ENCODE results near the gene STAT4. TPM values are rescaled to one million over a fixed set of nuclear protein-coding genes. Genes with fewer than 3 reads are reported as not detected.
A peak's percentile ranks its signal among the peaks of the same experiment; 100 is the strongest.

Gene STAT4
- total RNA-seq, 1 donor = 0.54 TPM

GRCh38 chr2:191176305-191176704 lies 25.5 kb upstream of the STAT4 start:
- no peak overlapping the region for H3K4me3 ChIP-seq (ENCODE audit: low read depth, low read length)
- no peak for DNase-seq (ENCODE audit: low read depth)
- TF ChIP-seq CTCF (IDR thresholded peaks at IDR 0.05; ENCODE audit: insufficient read depth, low read length) = no peak

GRCh38 chr2:191174442-191174841 lies 23.6 kb upstream of the STAT4 start:
- no peak for TF ChIP-seq CTCF (IDR thresholded peaks at IDR 0.05; ENCODE audit: insufficient read depth, low read length)
- no peak overlapping the region for H3K4me3 ChIP-seq (ENCODE audit: low read depth, low read length)
- no peak for DNase-seq (ENCODE audit: low read depth)

GRCh38 chr2:191173206-191173605 lies 22.4 kb upstream of the STAT4 start:
- DNase-seq (ENCODE audit: low read depth) = no peak
- no peak overlapping the region for H3K4me3 ChIP-seq (ENCODE audit: low read depth, low read length)
- TF ChIP-seq CTCF (IDR thresholded peaks at IDR 0.05; ENCODE audit: insufficient read depth, low read length) = no peak

GRCh38 chr2:191171708-191172355 lies 21.0 kb upstream of the STAT4 start:
- DNase-seq (ENCODE audit: low read depth) = peak; percentile 100
- no peak overlapping the region for H3K4me3 ChIP-seq (ENCODE audit: low read depth, low read length)
- TF ChIP-seq CTCF (IDR thresholded peaks at IDR 0.05; ENCODE audit: insufficient read depth, low read length) = no peak

- no peak for TF ChIP-seq CTCF (IDR thresholded peaks at IDR 0.05; ENCODE audit: insufficient read depth, low read length)
- DNase-seq (ENCODE audit: low read depth) = no peak
- H3K4me3 ChIP-seq (ENCODE audit: low read depth, low read length) = no peak overlapping the region
Measured at GRCh38 chr2:191171286-191171685, 20.5 kb upstream of the STAT4 start.

GRCh38 chr2:191170773-191171172 lies 20.0 kb upstream of the STAT4 start:
- no peak overlapping the region for H3K4me3 ChIP-seq (ENCODE audit: low read depth, low read length)
- DNase-seq (ENCODE audit: low read depth) = no peak
- no peak for TF ChIP-seq CTCF (IDR thresholded peaks at IDR 0.05; ENCODE audit: insufficient read depth, low read length)

GRCh38 chr2:191170301-191170636 lies 19.5 kb upstream of the STAT4 start:
- no peak for TF ChIP-seq CTCF (IDR thresholded peaks at IDR 0.05; ENCODE audit: insufficient read depth, low read length)
- DNase-seq (ENCODE audit: low read depth) = no peak
- no peak overlapping the region for H3K4me3 ChIP-seq (ENCODE audit: low read depth, low read length)

Data from fibroblast of the aortic adventitia (primary cell).